ENCODE data around the gene RPL38.

RPL38 gene

GRCh38 chr17:74250324-74250995 is 47.0 kb downstream of the RPL38 start:
- H3K27ac ChIP-seq, result no peak overlapping the region
- TF ChIP-seq ZFX (IDR thresholded peaks at IDR 0.05), result no peak
- TF ChIP-seq CTCF (conservative IDR thresholded peaks at IDR 0.05), result no peak

- TF ChIP-seq CTCF (conservative IDR thresholded peaks at IDR 0.05) (no peak), ZFX (IDR thresholded peaks at IDR 0.05) (no peak)
These were observed 47.6 kb downstream of the RPL38 start for GRCh38 chr17:74251051-74251450.

GRCh38 chr17:74251569-74251968 is 48.1 kb downstream of the RPL38 start:
- no peak overlapping the region for H3K27ac ChIP-seq
- TF ChIP-seq ZFX (IDR thresholded peaks at IDR 0.05) (no peak), CTCF (conservative IDR thresholded peaks at IDR 0.05) (no peak)

More at GRCh38 chr17:74251051-74251450, 47.6 kb downstream of the RPL38 start:
- H3K27ac ChIP-seq, result no peak overlapping the region

- TF ChIP-seq CTCF (conservative IDR thresholded peaks at IDR 0.05) (no peak), ZFX (IDR thresholded peaks at IDR 0.05) (no peak)
- no peak overlapping the region for H3K27ac ChIP-seq
These were observed 48.7 kb downstream of the RPL38 start for GRCh38 chr17:74252211-74252610.

GRCh38 chr17:74253036-74253435 is 49.6 kb downstream of the RPL38 start:
- no peak overlapping the region for H3K27ac ChIP-seq
- TF ChIP-seq ZFX (IDR thresholded peaks at IDR 0.05), result no peak
- TF ChIP-seq CTCF (conservative IDR thresholded peaks at IDR 0.05), result no peak

GRCh38 chr17:74257311-74257710 is 53.8 kb downstream of the RPL38 start:
- TF ChIP-seq ZFX (IDR thresholded peaks at IDR 0.05) (no peak), CTCF (conservative IDR thresholded peaks at IDR 0.05) (no peak)
- H3K27ac ChIP-seq, result no peak overlapping the region

GRCh38 chr17:74259667-74260524 is 56.4 kb downstream of the RPL38 start:
- TF ChIP-seq CTCF (conservative IDR thresholded peaks at IDR 0.05) (no peak), ZFX (IDR thresholded peaks at IDR 0.05) (no peak)
- no peak overlapping the region for H3K27ac ChIP-seq

Data from C4-2B (cell line).